Mesenchymal stem cell (in vitro differentiated cells and primary cell): ENCODE results near the gene LIN9.
"Not testable (repeated sequence)": the region's sequence is repeated elsewhere in the genome, so short reads cannot be mapped to it uniquely, and the experiment has no call there.

Source experiments
- DNase-seq: peaks from one replicate; pipeline ENCODE4 v3.0.0-alpha.2; 2013
- H2AFZ ChIP-seq: one replicate; pipeline ENCODE4 v1.6.1; 2013; ENCODE audit warnings: low read depth, mild to moderate bottlenecking, control low read depth, inconsistent platforms, low read length, moderate library complexity
- H2AK5ac ChIP-seq: 2 replicates; pipeline ENCODE4 v1.6.1; 2013; ENCODE audit warnings: low read length, moderate library complexity, mild to moderate bottlenecking, inconsistent platforms; ENCODE audit not compliant: severe bottlenecking
- H2BK120ac ChIP-seq: one replicate; pipeline ENCODE4 v1.6.1; 2013; ENCODE audit warnings: low read depth, mild to moderate bottlenecking, inconsistent platforms, low read length, moderate library complexity
- H2BK12ac ChIP-seq, 2 experiments: one replicate each; pipeline ENCODE4 v1.6.1; 2013; ENCODE audit warnings: inconsistent platforms in 2 of 2, low read length in 2 of 2, mild to moderate bottlenecking in 2 of 2, moderate library complexity in 2 of 2, control low read depth in 1 of 2
- H2BK15ac ChIP-seq: one replicate; pipeline ENCODE4 v1.6.1; 2013; ENCODE audit warnings: mild to moderate bottlenecking, low read depth, inconsistent platforms; ENCODE audit not compliant: poor library complexity, severe bottlenecking
- H2BK5ac ChIP-seq: 2 replicates; pipeline ENCODE4 v1.6.1; 2013; ENCODE audit warnings: low read depth, mild to moderate bottlenecking, low read length, control low read depth, inconsistent platforms; ENCODE audit not compliant: poor library complexity, severe bottlenecking
- H3K14ac ChIP-seq, 2 experiments: one replicate each; pipeline ENCODE4 v1.6.1; 2013; ENCODE audit warnings: inconsistent platforms in 2 of 2, low read length in 2 of 2, control low read depth in 1 of 2, mild to moderate bottlenecking in 1 of 2, moderate library complexity in 1 of 2
- H3K18ac ChIP-seq, 2 experiments: one replicate each; pipeline ENCODE4 v1.6.1; 2013; ENCODE audit warnings: inconsistent platforms in 2 of 2, low read length in 2 of 2, control low read depth in 1 of 2, low read depth in 1 of 2, mild to moderate bottlenecking in 1 of 2
- H3K23ac ChIP-seq, 2 experiments: one replicate each; pipeline ENCODE4 v1.6.1; 2013; ENCODE audit warnings: inconsistent platforms in 2 of 2, low read length in 2 of 2, mild to moderate bottlenecking in 2 of 2, moderate library complexity in 2 of 2, control low read depth in 1 of 2
- H3K27ac ChIP-seq: 2 replicates; pipeline ENCODE4 v1.5.1; 2013; ENCODE audit warnings: mild to moderate bottlenecking, moderate library complexity, low read length, control low read depth, inconsistent platforms; ENCODE audit not compliant: poor library complexity, severe bottlenecking
- H3K27me3 ChIP-seq, 2 experiments: 2 replicates each; pipeline versions ENCODE4 v1.6.1 to v1.7.0; 2013; ENCODE audit warnings: low read length in 2 of 2, mild to moderate bottlenecking in 2 of 2, moderate library complexity in 2 of 2, control low read depth in 1 of 2, inconsistent platforms in 1 of 2; ENCODE audit not compliant: control insufficient read depth in 1 of 2, insufficient read depth in 1 of 2
- H3K36me3 ChIP-seq, 2 experiments: 2 replicates each; pipeline versions ENCODE4 v1.6.1 to v1.7.0; 2013; ENCODE audit warnings: low read length in 2 of 2, control low read depth in 1 of 2, inconsistent platforms in 1 of 2, low read depth in 1 of 2, mild to moderate bottlenecking in 1 of 2; ENCODE audit not compliant: insufficient read depth in 2 of 2, control insufficient read depth in 1 of 2
- H3K4ac ChIP-seq, 2 experiments: one replicate each; pipeline ENCODE4 v1.6.1; 2013; ENCODE audit warnings: inconsistent platforms in 2 of 2, low read length in 2 of 2, mild to moderate bottlenecking in 2 of 2, moderate library complexity in 2 of 2, control low read depth in 1 of 2, low read depth in 1 of 2
- H3K4me1 ChIP-seq: 2 replicates; pipeline ENCODE4 v1.6.1; 2013; ENCODE audit warnings: low read depth, low read length, control low read depth; ENCODE audit not compliant: control insufficient read depth, insufficient read depth
- H3K4me2 ChIP-seq: 2 replicates; pipeline ENCODE4 v1.6.1; 2013; ENCODE audit warnings: low read length, mild to moderate bottlenecking, inconsistent platforms; ENCODE audit not compliant: poor library complexity, severe bottlenecking
- H3K4me3 ChIP-seq, 2 experiments: 2 replicates each; pipeline versions ENCODE4 v1.5.1 to v1.7.0; 2013; ENCODE audit warnings: low read length in 2 of 2, mild to moderate bottlenecking in 2 of 2, control low read depth in 1 of 2, low read depth in 1 of 2; ENCODE audit not compliant: insufficient read depth in 1 of 2
- H3K79me1 ChIP-seq: replicated peaks from 2 replicates; pipeline ENCODE4 v1.6.1; 2013; ENCODE audit warnings: mild to moderate bottlenecking, control low read depth, low read length, inconsistent platforms; ENCODE audit not compliant: poor library complexity, severe bottlenecking
- H3K9ac ChIP-seq: 2 replicates; pipeline ENCODE4 v1.7.0; 2013; ENCODE audit warnings: mild to moderate bottlenecking, low read length, moderate library complexity
- H3K9me3 ChIP-seq: 2 replicates; pipeline ENCODE4 v1.7.0; 2013; ENCODE audit warnings: mild to moderate bottlenecking, low read length; ENCODE audit not compliant: control insufficient read depth
- H4K8ac ChIP-seq: one replicate; pipeline ENCODE4 v1.6.1; 2013; ENCODE audit warnings: inconsistent platforms, mild to moderate bottlenecking, low read length, moderate library complexity
- H4K91ac ChIP-seq: one replicate; pipeline ENCODE4 v1.6.1; 2013; ENCODE audit warnings: mild to moderate bottlenecking, low read length, inconsistent platforms
- WGBS: methylation state at CpG from one replicate; pipeline ENCODE4 v1.1.7; 2013; ENCODE audit warnings: mixed read lengths; 5-methylcytosine and 5-hydroxymethylcytosine counted together

LIN9 gene

GRCh38 chr1:226272233-226272902 lies 36.6 kb downstream of the LIN9 start:
- not testable (repeated sequence) for H3K4me1 ChIP-seq, H2AFZ ChIP-seq, H3K18ac ChIP-seq, H3K23ac ChIP-seq, H3K79me1 ChIP-seq, H2AK5ac ChIP-seq, H3K9ac ChIP-seq, H2BK5ac ChIP-seq, H4K8ac ChIP-seq, H3K27me3 ChIP-seq, H3K4me3 ChIP-seq, H3K27ac ChIP-seq, H4K91ac ChIP-seq, H3K36me3 ChIP-seq, H3K9me3 ChIP-seq, H2BK15ac ChIP-seq, H3K4me2 ChIP-seq, H3K14ac ChIP-seq, H2BK12ac ChIP-seq, H3K4ac ChIP-seq, H2BK120ac ChIP-seq
- peak; percentile 42 for DNase-seq
- 81% methylated on average over 8 of the region's 8 CpGs for WGBS

- Histone ChIP-seq H3K4me1 (no peaks in the 10 kb centered on the region), H4K8ac (no peak overlapping the region), H3K9ac (no peak overlapping the region), H2BK120ac (no peak overlapping the region), H3K36me3 (peaks cover 0 to 2% of the 10 kb centered on the region in 2 experiments), H3K4me2 (no peak overlapping the region), H2AK5ac (no peak overlapping the region), H2BK12ac (no peak overlapping the region), H2BK5ac (no peak overlapping the region), H3K27ac (no peak overlapping the region), H2BK15ac (no peak overlapping the region), H3K27me3 (no peaks in the 10 kb centered on the region), H3K4me3 (no peak overlapping the region), H3K79me1 (peaks cover 6% of the 10 kb centered on the region), H3K18ac (no peak overlapping the region), H2AFZ (no peak overlapping the region), H3K14ac (no peak overlapping the region), H4K91ac (no peak overlapping the region), H3K4ac (no peak overlapping the region), H3K23ac (no peak overlapping the region), H3K9me3 (no peaks in the 10 kb centered on the region)
- DNase-seq: peak; percentile 33
- WGBS: 91% methylated on average over 2 of the region's 3 CpGs
Observed at GRCh38 chr1:226268421-226269124, 40.4 kb downstream of the LIN9 start.

DNA sequence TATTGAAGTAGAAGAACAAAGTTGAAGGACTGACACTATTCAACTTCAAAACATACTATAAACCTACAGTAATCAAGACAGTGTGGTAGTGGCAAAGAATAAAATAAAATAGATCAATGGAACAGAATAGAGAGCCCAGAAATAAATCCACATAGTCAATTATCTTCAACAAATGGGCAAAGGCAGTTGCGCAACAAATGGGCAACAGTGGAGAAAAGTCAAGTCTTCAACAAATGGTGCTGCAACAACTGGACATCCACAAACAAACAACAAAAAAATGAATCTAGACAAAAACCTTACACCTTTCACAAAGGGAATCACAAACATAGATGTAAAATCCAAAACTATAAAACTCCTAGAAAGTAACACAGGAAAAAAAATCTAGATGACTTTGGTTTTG lies 47.1 kb downstream of the LIN9 start:
- H2BK12ac ChIP-seq: no peak overlapping the region
- no peak overlapping the region for H3K9ac ChIP-seq
- no peak overlapping the region for H2AFZ ChIP-seq
- H2BK5ac ChIP-seq: no peak overlapping the region
- no peak overlapping the region for H3K14ac ChIP-seq
- peaks cover 11% of the 10 kb centered on the region for H3K9me3 ChIP-seq
- H3K23ac ChIP-seq: no peak overlapping the region
- H4K8ac ChIP-seq: no peak overlapping the region
- no peak overlapping the region for H3K4me3 ChIP-seq
- H3K4me1 ChIP-seq: no peaks in the 10 kb centered on the region
- peaks cover 2 to 5% of the 10 kb centered on the region in 2 experiments for H3K36me3 ChIP-seq
- no peak overlapping the region for H2AK5ac ChIP-seq
- DNase-seq: no peak
- no peak overlapping the region for H3K4ac ChIP-seq
- H2BK120ac ChIP-seq: no peak overlapping the region
- H4K91ac ChIP-seq: no peak overlapping the region
- no peak overlapping the region for H2BK15ac ChIP-seq
- peaks cover 5% of the 10 kb centered on the region for H3K79me1 ChIP-seq
- WGBS: 100% methylated on average over 1 of the region's 1 CpG
- H3K18ac ChIP-seq: no peak overlapping the region
- H3K27me3 ChIP-seq: no peaks in the 10 kb centered on the region
- no peak overlapping the region for H3K27ac ChIP-seq
- H3K4me2 ChIP-seq: no peak overlapping the region

DNA sequence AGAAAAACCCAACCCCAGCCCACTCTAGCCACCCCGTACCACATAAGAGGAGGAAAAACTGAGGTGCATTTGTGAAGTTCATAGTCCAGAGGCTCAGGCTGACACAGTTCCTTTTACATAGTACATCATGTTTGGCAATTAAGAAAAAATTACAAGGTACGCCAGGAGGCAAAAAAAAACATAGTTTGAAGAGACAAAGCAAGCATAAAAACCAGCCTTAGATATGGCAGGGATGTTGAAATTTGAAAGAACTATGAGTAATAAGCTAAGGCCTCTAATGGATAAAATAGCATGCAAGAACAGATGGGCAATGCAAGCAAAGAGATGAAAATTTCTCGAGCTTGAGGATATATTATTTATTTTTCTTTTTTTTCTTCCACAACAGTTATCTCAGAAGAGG lies 53.6 kb downstream of the LIN9 start:
- H3K9ac ChIP-seq: no peak overlapping the region
- no peak overlapping the region for H2AK5ac ChIP-seq
- no peak overlapping the region for H2BK12ac ChIP-seq
- H2AFZ ChIP-seq: no peak overlapping the region
- H3K4me3 ChIP-seq: no peak overlapping the region
- H2BK120ac ChIP-seq: no peak overlapping the region
- no peak overlapping the region for H3K18ac ChIP-seq
- no peak overlapping the region for H4K91ac ChIP-seq
- H4K8ac ChIP-seq: no peak overlapping the region
- peaks cover 11% of the 10 kb centered on the region for H3K9me3 ChIP-seq
- no peak for DNase-seq
- peaks cover 0 to 3% of the 10 kb centered on the region in 2 experiments for H3K36me3 ChIP-seq
- no peak overlapping the region for H3K4me2 ChIP-seq
- H2BK15ac ChIP-seq: no peak overlapping the region
- WGBS: 85% methylated on average over 1 of the region's 3 CpGs
- no peak overlapping the region for H3K27ac ChIP-seq
- H3K14ac ChIP-seq: no peak overlapping the region
- no peak overlapping the region for H3K23ac ChIP-seq
- no peaks in the 10 kb centered on the region for H3K4me1 ChIP-seq
- no peak overlapping the region for H2BK5ac ChIP-seq
- H3K4ac ChIP-seq: no peak overlapping the region
- no peaks in the 10 kb centered on the region for H3K27me3 ChIP-seq
- peaks cover 1% of the 10 kb centered on the region for H3K79me1 ChIP-seq
